H9 (cell line): ENCODE measurements around the gene AMACR. TPM values are rescaled to one million over a fixed set of nuclear protein-coding genes. Genes with fewer than 3 reads are reported as not detected.

Source experiments
- DNase-seq: peaks from one replicate; pipeline ENCODE4 v3.0.0-alpha.2; 2017
- H2AFZ ChIP-seq: one replicate; pipeline ENCODE4 v1.6.1; 2013; ENCODE audit warnings: mild to moderate bottlenecking, low read length, control low read depth, moderate library complexity
- H2AK5ac ChIP-seq: 2 replicates; pipeline ENCODE4 v1.6.1; 2013; ENCODE audit warnings: low read length, control low read depth, mixed read lengths; ENCODE audit not compliant: insufficient read length
- H2BK120ac ChIP-seq: one replicate; pipeline ENCODE4 v1.6.1; 2013; ENCODE audit warnings: low read depth, mild to moderate bottlenecking, low read length, control low read depth, inconsistent platforms; ENCODE audit not compliant: poor library complexity, severe bottlenecking
- H2BK12ac ChIP-seq: 2 replicates; pipeline ENCODE4 v1.6.1; 2013; ENCODE audit warnings: low read length, control low read depth, mixed read lengths, low read depth; ENCODE audit not compliant: insufficient read length
- H2BK15ac ChIP-seq: 2 replicates; pipeline ENCODE4 v1.6.1; 2013; ENCODE audit warnings: low read depth, low read length, control low read depth
- H2BK20ac ChIP-seq: one replicate; pipeline ENCODE4 v1.6.1; 2013; ENCODE audit warnings: low read depth, mild to moderate bottlenecking, low read length, control low read depth, inconsistent platforms; ENCODE audit not compliant: poor library complexity, severe bottlenecking
- H2BK5ac ChIP-seq: 2 replicates; pipeline ENCODE4 v1.6.1; 2013; ENCODE audit warnings: low read length, control low read depth, mixed read lengths; ENCODE audit not compliant: insufficient read length
- H3K14ac ChIP-seq: 2 replicates; pipeline ENCODE4 v1.6.1; 2013; ENCODE audit warnings: low read length, control low read depth; ENCODE audit not compliant: insufficient read depth
- H3K18ac ChIP-seq: 2 replicates; pipeline ENCODE4 v1.6.1; 2013; ENCODE audit warnings: low read depth, mild to moderate bottlenecking, mixed read lengths, low read length, control low read depth; ENCODE audit not compliant: insufficient read length
- H3K23ac ChIP-seq: 2 replicates; pipeline ENCODE4 v1.6.1; 2013; ENCODE audit warnings: low read length, control low read depth, mixed read lengths, low read depth; ENCODE audit not compliant: insufficient read length
- H3K23me2 ChIP-seq: 2 replicates; pipeline ENCODE4 v1.6.1; 2013; ENCODE audit warnings: low read depth, mild to moderate bottlenecking, mixed read lengths, low read length, control low read depth; ENCODE audit not compliant: insufficient read length, poor library complexity, severe bottlenecking
- H3K27ac ChIP-seq: 2 replicates; pipeline ENCODE4 v1.5.1; 2013; ENCODE audit warnings: low read length, control low read depth, mixed read lengths, low read depth; ENCODE audit not compliant: insufficient read length
- H3K27me3 ChIP-seq: 2 replicates; pipeline ENCODE4 v1.6.1; 2013; ENCODE audit warnings: low read length, control low read depth, inconsistent platforms; ENCODE audit not compliant: insufficient read depth
- H3K4ac ChIP-seq: 2 replicates; pipeline ENCODE4 v1.6.1; 2013; ENCODE audit warnings: low read depth, mild to moderate bottlenecking, control low read depth, inconsistent platforms, low read length, moderate library complexity
- H3K4me1 ChIP-seq: 2 replicates; pipeline ENCODE4 v1.6.1; 2013; ENCODE audit warnings: low read length, control low read depth, inconsistent platforms; ENCODE audit not compliant: insufficient read depth
- H3K4me2 ChIP-seq: 2 replicates; pipeline ENCODE4 v1.6.1; 2013; ENCODE audit warnings: low read length, control low read depth, mixed read lengths; ENCODE audit not compliant: insufficient read length, insufficient read depth
- H3K56ac ChIP-seq: 2 replicates; pipeline ENCODE4 v1.6.1; 2013; ENCODE audit warnings: low read depth, mild to moderate bottlenecking, mixed read lengths, low read length, control low read depth; ENCODE audit not compliant: insufficient read length
- H3K79me1 ChIP-seq: 2 replicates; pipeline ENCODE4 v1.6.1; 2013; ENCODE audit warnings: low read depth, mild to moderate bottlenecking, moderate library complexity, low read length, control low read depth, inconsistent platforms; ENCODE audit not compliant: insufficient read depth, poor library complexity, severe bottlenecking
- H3K79me2 ChIP-seq: 2 replicates; pipeline ENCODE4 v1.6.1; 2013; ENCODE audit warnings: low read length, control low read depth, inconsistent platforms; ENCODE audit not compliant: insufficient read depth
- H3K9ac ChIP-seq: 2 replicates; pipeline ENCODE4 v1.6.1; 2013; ENCODE audit warnings: low read length, control low read depth, mixed read lengths; ENCODE audit not compliant: insufficient read length; ENCODE audit errors: extremely low read depth
- H3K9me3 ChIP-seq: one replicate; pipeline ENCODE4 v1.6.1; 2013; ENCODE audit warnings: low read depth, low read length, inconsistent platforms; ENCODE audit not compliant: control insufficient read depth
- H3T11ph ChIP-seq: one replicate; pipeline ENCODE4 v1.6.1; 2013; ENCODE audit warnings: mild to moderate bottlenecking, low read length, control low read depth, inconsistent platforms
- H4K20me1 ChIP-seq: one replicate; pipeline ENCODE4 v1.6.1; 2013; ENCODE audit not compliant: control insufficient read depth, insufficient read length, insufficient read depth
- H4K5ac ChIP-seq: 2 replicates; pipeline ENCODE4 v1.6.1; 2013; ENCODE audit warnings: low read depth, mild to moderate bottlenecking, mixed read lengths, low read length, control low read depth; ENCODE audit not compliant: insufficient read length
- H4K8ac ChIP-seq: replicated peaks from 2 replicates; pipeline ENCODE4 v1.6.1; 2013; ENCODE audit warnings: low read length, control low read depth, mixed read lengths, low read depth; ENCODE audit not compliant: insufficient read length
- H4K91ac ChIP-seq: 2 replicates; pipeline ENCODE4 v1.6.1; 2013; ENCODE audit warnings: low read depth, mild to moderate bottlenecking, moderate library complexity, mixed read lengths, low read length, control low read depth; ENCODE audit not compliant: insufficient read length
- H3K27ac Mint-ChIP-seq, 3 experiments: 2 replicates in 2 of 3; 3 replicates in 1 of 3; pipeline ENCODE4 v1.8.0; 2020 to 2021; ENCODE audit warnings: mixed read lengths in 3 of 3, mild to moderate bottlenecking in 1 of 3, moderate library complexity in 1 of 3
- H3K27me3 Mint-ChIP-seq: 2 replicates; pipeline ENCODE4 v1.8.0; 2021; ENCODE audit warnings: low read depth, mild to moderate bottlenecking, moderate library complexity, mixed read lengths
- H3K36me3 Mint-ChIP-seq, 3 experiments: 2 replicates in 2 of 3; 3 replicates in 1 of 3; pipeline ENCODE4 v1.8.0; 2020 to 2021; ENCODE audit warnings: low read depth in 3 of 3, mixed read lengths in 3 of 3; ENCODE audit not compliant: insufficient read depth in 1 of 3
- H3K4me1 Mint-ChIP-seq, 2 experiments: 2 replicates each; pipeline ENCODE4 v1.8.0; 2020; ENCODE audit warnings: mixed read lengths in 2 of 2
- H3K4me3 Mint-ChIP-seq, 2 experiments: 2 replicates in 1 of 2; 3 replicates in 1 of 2; pipeline ENCODE4 v1.8.0; 2020 to 2021; ENCODE audit warnings: mild to moderate bottlenecking in 2 of 2, mixed read lengths in 2 of 2, moderate library complexity in 1 of 2
- H3K9me3 Mint-ChIP-seq, 2 experiments: 2 replicates in 1 of 2; 3 replicates in 1 of 2; pipeline ENCODE4 v1.8.0; 2020; ENCODE audit warnings: mild to moderate bottlenecking in 2 of 2, mixed read lengths in 2 of 2, moderate library complexity in 1 of 2
- CTCF ChIP-seq: fragments of 200-600 bp; sonication (generic); conservative IDR thresholded peaks from 3 replicates; pipeline ENCODE4 v1.8.0; 2021; ENCODE audit warnings: antibody characterized with exemption, mild to moderate bottlenecking
- WGBS: extraction: QIAGEN DNeasy Blood & Tissue Kit; methylation state at CpG from one replicate; pipeline ENCODE4 v1.1.7; 2013; ENCODE audit warnings: missing lambda C conversion rate, low lambda C conversion rate, mixed read lengths; ENCODE audit not compliant: insufficient read length; ENCODE audit errors: extremely low coverage; 5-methylcytosine and 5-hydroxymethylcytosine counted together
- total RNA-seq: library from RNA; stranded (reverse); gene quantifications from 2 replicates; pipeline ENCODE4 v1.2.1, GENCODE V29; 2021

The AMACR gene
- total RNA-seq, 1 experiment from 2014 or later = 9.7 TPM

- Histone ChIP-seq H2AK5ac (no peak overlapping the region), H3K4ac (no peak overlapping the region), H3K79me1 (no peaks in the 10 kb centered on the region), H3K9me3 (no peaks in the 10 kb centered on the region), H2AFZ (no peak overlapping the region), H3K79me2 (no peaks in the 10 kb centered on the region), H4K20me1 (no peaks in the 10 kb centered on the region), H3K4me1 (no peaks in the 10 kb centered on the region), H3K23me2 (no peaks in the 10 kb centered on the region), H2BK5ac (no peak overlapping the region), H2BK20ac (no peak overlapping the region), H4K91ac (no peak overlapping the region), H3K18ac (no peak overlapping the region), H3K27ac (no peak overlapping the region), H3K23ac (no peak overlapping the region), H4K8ac (no peak overlapping the region), H3K27me3 (no peaks in the 10 kb centered on the region), H2BK12ac (no peak overlapping the region), H3K14ac (no peak overlapping the region), H3K56ac (no peak overlapping the region), H2BK120ac (no peak overlapping the region), H2BK15ac (no peak overlapping the region), H3T11ph (no peak overlapping the region), H3K9ac (no peak overlapping the region), H3K4me2 (no peak overlapping the region), H4K5ac (no peak overlapping the region)
- no peak for DNase-seq
- no peak for TF ChIP-seq CTCF
- Mint-ChIP-seq H3K27ac (no peak overlapping the region), H3K36me3 (no peaks in the 10 kb centered on the region), H3K27me3 (no peaks in the 10 kb centered on the region), H3K9me3 (no peaks in the 10 kb centered on the region), H3K4me1 (peaks cover 5 to 13% of the 10 kb centered on the region in 2 experiments; a peak in 3 of 4 replicates), H3K4me3 (no peak overlapping the region)
- no CpG with 5 or more reads among the region's 5 CpGs for WGBS
These were observed 8.4 kb upstream of the AMACR start for GRCh38 chr5:34016222-34016621.
